ENCODE results near the gene BRSK2. TPM values are rescaled to one million over a fixed set of nuclear protein-coding genes. Genes with fewer than 3 reads are reported as not detected.

The BRSK2 gene
- total and polyA plus RNA-seq, 2 of the 4 experiments (the other 2 are of a cell fraction): 0.18 to 0.62 TPM

- Histone ChIP-seq H3K9me3 (ENCODE audit: control insufficient read depth, insufficient read depth, low read length) (peaks cover 2% of the 10 kb centered on the region; the same call in 1 of the 2 replicates), H3K36me3 (ENCODE audit: control insufficient read depth, insufficient read depth, low read length) (no peaks in the 10 kb centered on the region), H3K56ac (ENCODE audit: extremely low read depth, insufficient read depth, low read length) (no peak overlapping the region), H3K9ac (ENCODE audit: low read depth, low read length) (no peak overlapping the region), H3K9me1 (ENCODE audit: insufficient read depth, low read length) (peaks cover 4% of the 10 kb centered on the region), H2AK5ac (ENCODE audit: low read depth, low read length) (0 out of 2 replicates have a peak overlapping the region, but pooled peaks have one; percentile 8), H3K14ac (replicated peaks; ENCODE audit: low read depth, low read length) (no peak overlapping the region), H4K8ac (ENCODE audit: low read depth in 2 of 2, low read length in 2 of 2) (no peak overlapping the region), H3K4me1 (ENCODE audit: control insufficient read depth, insufficient read depth, low read length) (peaks cover 6% of the 10 kb centered on the region), H3K4ac (ENCODE audit: low read depth, low read length) (no peak overlapping the region), H2AFZ (replicated peaks; ENCODE audit: low read length, poor library complexity) (peak overlapping the region; percentile 51), H3K23ac (ENCODE audit: low read depth, low read length) (no peak overlapping the region), H2BK15ac (ENCODE audit: low read depth, low read length) (no peak overlapping the region), H4K91ac (ENCODE audit: insufficient read depth, low read depth, low read length) (no peak overlapping the region), H3K4me3 (ENCODE audit: insufficient read depth, low read depth, low read length) (no peak overlapping the region), H4K5ac (ENCODE audit: low read depth, low read length) (no peak overlapping the region), H4K20me1 (ENCODE audit: insufficient read depth, low read length) (no peaks in the 10 kb centered on the region), H2BK20ac (ENCODE audit: low read depth, low read length) (no peak overlapping the region), H2AK9ac (replicated peaks; ENCODE audit: low read depth, low read length, poor library complexity) (no peak overlapping the region), H3K79me1 (ENCODE audit: low read depth in 1 of 2, low read length in 2 of 2) (no peaks in the 10 kb centered on the region), H2BK120ac (ENCODE audit: low read depth, low read length) (no peak overlapping the region), H3K4me2 (ENCODE audit: low read depth, low read length) (no peak overlapping the region), H3K27me3 (ENCODE audit: control insufficient read depth, insufficient read depth, low read length) (no peaks in the 10 kb centered on the region; the same call in 1 of the 2 replicates), H3K27ac (ENCODE audit: insufficient read depth, low read length) (no peak overlapping the region), H2BK5ac (ENCODE audit: low read depth, low read length, poor library complexity, severe bottlenecking) (no peak overlapping the region), H3K18ac (ENCODE audit: low read depth, low read length) (no peak overlapping the region)
- in situ Hi-C loops (cut with MboI; ENCODE audit: low sequenced_read_pairs) (no loop called here), dilution Hi-C loops (cut with HindIII; ENCODE audit: low sequenced_read_pairs, unreplicated experiment) (no loop called here), intact Hi-C loops (cut with micrococcal nuclease) (no loop called here)
- DNase-seq (no peak), ATAC-seq (ENCODE audit: low read depth) (no peak)
- no peak for TF ChIP-seq POLR2A (IDR thresholded peaks at IDR 0.05; ENCODE audit: low read depth, low read length)
- no peak for TF ChIP-seq CTCF (conservative IDR thresholded peaks at IDR 0.05; ENCODE audit: low read depth, low read length)
- TF ChIP-seq NFE2L2 (IDR thresholded peaks at IDR 0.05; ENCODE audit: low read depth, low read length): no peak
- TF ChIP-seq BHLHE40 (IDR thresholded peaks at IDR 0.05; ENCODE audit: low read depth, low read length): no peak
- TF ChIP-seq CHD1 (IDR thresholded peaks at IDR 0.05; ENCODE audit: low read depth, low read length): no peak
- no peak for TF ChIP-seq FOS (IDR thresholded peaks at IDR 0.05; ENCODE audit: low read depth, low read length)
- TF ChIP-seq, protein P1, sequence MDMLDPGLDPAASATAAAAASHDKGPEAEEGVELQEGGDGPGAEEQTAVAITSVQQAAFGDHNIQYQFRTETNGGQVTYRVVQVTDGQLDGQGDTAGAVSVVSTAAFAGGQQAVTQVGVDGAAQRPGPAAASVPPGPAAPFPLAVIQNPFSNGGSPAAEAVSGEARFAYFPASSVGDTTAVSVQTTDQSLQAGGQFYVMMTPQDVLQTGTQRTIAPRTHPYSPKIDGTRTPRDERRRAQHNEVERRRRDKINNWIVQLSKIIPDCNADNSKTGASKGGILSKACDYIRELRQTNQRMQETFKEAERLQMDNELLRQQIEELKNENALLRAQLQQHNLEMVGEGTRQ (IDR thresholded peaks at IDR 0.05; ENCODE audit: low read depth, low read length): no peak
- TF ChIP-seq MAFK (IDR thresholded peaks at IDR 0.05; ENCODE audit: low read depth, low read length): no peak
- TF ChIP-seq CEBPB (IDR thresholded peaks at IDR 0.05; ENCODE audit: low read depth, low read length): no peak
- no peak for TF ChIP-seq RFX5 (IDR thresholded peaks at IDR 0.05; ENCODE audit: low read depth, low read length)
- no peak for TF ChIP-seq ELK1 (IDR thresholded peaks at IDR 0.05; ENCODE audit: borderline replicate concordance, low read depth, low read length)
- no peak for TF ChIP-seq RAD21 (IDR thresholded peaks at IDR 0.05; ENCODE audit: low read length)
- TF ChIP-seq RCOR1 (IDR thresholded peaks at IDR 0.05; ENCODE audit: insufficient replicate concordance, low read length): no peak
- TF ChIP-seq MAZ (IDR thresholded peaks at IDR 0.05; ENCODE audit: borderline replicate concordance, low read depth, low read length): no peak
- TF ChIP-seq SMC3 (IDR thresholded peaks at IDR 0.05; ENCODE audit: low read depth, low read length): no peak
- TF ChIP-seq MXI1 (IDR thresholded peaks at IDR 0.05; ENCODE audit: borderline replicate concordance, low read depth, low read length): no peak
- CTCF ChIA-PET: no interaction called here
- no TSS peak for BruUV-seq (replicated peaks)
- POLR2A ChIA-PET (ENCODE audit: unreplicated experiment): no interaction called here
- WGBS, 2 experiments (ENCODE audit: extremely low coverage in 2 of 2, insufficient read length in 1 of 2): 64% methylated on average over 10 of the region's 26 CpGs; no CpG with 5 or more reads in 1 of the 2 experiments
These were observed 17.8 kb upstream of the BRSK2 start for GRCh38 chr11:1371836-1372465.

Measured in IMR-90 (cell line).